Activated T-cell treated with anti-CD3 and anti-CD28 coated beads, Interleukin-2, amount 50 U/mL, for 72 hours (primary cell): ENCODE data around the gene OR13H1. TPM values are rescaled to one million over a fixed set of nuclear protein-coding genes. Genes with fewer than 3 reads are reported as not detected.
"Not testable (repeated sequence)": the region's sequence is repeated elsewhere in the genome, so short reads cannot be mapped to it uniquely, and the experiment has no call there.

ENCODE experiments used
- ATAC-seq, 2 donors: fragments of 150-1000 bp; cut with Tn5 transposase; replicated peaks in 1 of 2; 2 replicates each; pipeline ENCODE4 v1.10.0; 2021; ENCODE audit warnings: moderate library complexity in 2 of 2, mild to moderate bottlenecking in 1 of 2
- DNase-seq, 2 donors: peaks; one replicate each; pipeline ENCODE4 v3.0.0; 2021 to 2022; ENCODE audit warnings: mixed read lengths in 1 of 2
- H3K27ac Mint-ChIP-seq: one replicate; pipeline ENCODE4 v1.8.0; 2022; ENCODE audit warnings: mild to moderate bottlenecking, moderate library complexity, mixed read lengths
- H3K27me3 Mint-ChIP-seq: one replicate; pipeline ENCODE4 v1.8.0; 2022; ENCODE audit warnings: low read depth, mixed read lengths
- H3K36me3 Mint-ChIP-seq, 2 donors: one replicate each; pipeline ENCODE4 v1.8.0; 2022; ENCODE audit warnings: mixed read lengths in 2 of 2, mild to moderate bottlenecking in 1 of 2; ENCODE audit not compliant: insufficient read depth in 2 of 2
- H3K4me1 Mint-ChIP-seq: one replicate; pipeline ENCODE4 v1.8.0; 2022; ENCODE audit warnings: low read depth, mixed read lengths
- H3K4me3 Mint-ChIP-seq, 2 donors: one replicate each; pipeline ENCODE4 v1.8.0; 2022; ENCODE audit warnings: mild to moderate bottlenecking in 2 of 2, mixed read lengths in 2 of 2, moderate library complexity in 2 of 2
- H3K9me3 Mint-ChIP-seq, 2 donors: one replicate each; pipeline ENCODE4 v1.8.0; 2022; ENCODE audit warnings: mixed read lengths in 2 of 2
- total RNA-seq, 2 donors: library from RNA; stranded (reverse); gene quantifications; one replicate each; pipeline ENCODE4 v1.2.3, GENCODE V29; 2022

The OR13H1 gene, protein sequence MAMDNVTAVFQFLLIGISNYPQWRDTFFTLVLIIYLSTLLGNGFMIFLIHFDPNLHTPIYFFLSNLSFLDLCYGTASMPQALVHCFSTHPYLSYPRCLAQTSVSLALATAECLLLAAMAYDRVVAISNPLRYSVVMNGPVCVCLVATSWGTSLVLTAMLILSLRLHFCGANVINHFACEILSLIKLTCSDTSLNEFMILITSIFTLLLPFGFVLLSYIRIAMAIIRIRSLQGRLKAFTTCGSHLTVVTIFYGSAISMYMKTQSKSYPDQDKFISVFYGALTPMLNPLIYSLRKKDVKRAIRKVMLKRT
- not detected for total RNA-seq

DNA sequence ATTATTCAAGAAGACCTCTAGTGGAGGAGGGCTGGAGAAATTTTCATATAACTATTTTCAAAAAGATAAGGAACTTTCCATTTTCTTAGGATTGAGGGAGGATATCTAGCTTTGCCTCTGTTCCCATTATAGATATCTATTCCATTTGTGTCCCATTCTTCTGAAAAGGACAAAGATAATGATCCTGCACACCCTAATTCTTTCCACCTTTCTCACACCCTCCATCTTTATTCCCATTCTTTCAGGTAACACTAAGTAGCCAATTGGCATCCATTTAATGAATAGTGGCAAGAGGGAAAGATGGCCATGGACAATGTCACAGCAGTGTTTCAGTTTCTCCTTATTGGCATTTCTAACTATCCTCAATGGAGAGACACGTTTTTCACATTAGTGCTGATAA lies at the start of gene OR13H1:
OR13H1 (plus strand) TSS at position 301 of the 400 bp plus-strand sequence; CDS start at position 301, 0 bp downstream.
- Mint-ChIP-seq H3K27me3 (peaks cover 31% of the 10 kb centered on the region), H3K36me3 (no peaks in the 10 kb centered on the region), H3K4me3 (no peak within 1 kb of the TSS), H3K9me3 (no peaks in the 10 kb centered on the region), H3K27ac (no peak within 1 kb of the TSS), H3K4me1 (no peaks in the 10 kb centered on the region)
- no peak for DNase-seq
- ATAC-seq: no peak

DNA sequence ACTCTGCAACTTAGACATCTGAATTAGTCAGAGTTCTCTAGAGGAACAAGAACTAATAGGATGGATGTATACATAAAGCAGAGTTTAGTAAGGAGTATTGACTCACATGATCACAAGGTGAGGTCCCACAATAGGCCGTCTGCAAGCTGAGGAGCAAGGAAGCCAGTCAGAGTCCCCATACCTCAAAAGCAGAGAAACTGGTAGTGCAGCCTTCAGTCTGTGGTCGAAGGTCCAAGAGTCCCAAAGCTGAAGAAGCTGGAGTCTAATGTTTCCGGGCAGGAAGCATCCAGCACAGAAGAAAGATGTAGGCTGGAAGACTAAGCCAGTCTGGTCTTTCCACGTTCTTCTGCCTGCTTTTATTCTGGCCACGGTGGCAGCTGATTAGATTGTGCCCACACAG lies 42.3 kb upstream of the OR13H1 start:
- not testable (repeated sequence) for ATAC-seq, H3K4me3 Mint-ChIP-seq, H3K27ac Mint-ChIP-seq, H3K36me3 Mint-ChIP-seq, H3K4me1 Mint-ChIP-seq, DNase-seq, H3K9me3 Mint-ChIP-seq
- H3K27me3 Mint-ChIP-seq: peaks cover 16% of the 10 kb centered on the region

DNA sequence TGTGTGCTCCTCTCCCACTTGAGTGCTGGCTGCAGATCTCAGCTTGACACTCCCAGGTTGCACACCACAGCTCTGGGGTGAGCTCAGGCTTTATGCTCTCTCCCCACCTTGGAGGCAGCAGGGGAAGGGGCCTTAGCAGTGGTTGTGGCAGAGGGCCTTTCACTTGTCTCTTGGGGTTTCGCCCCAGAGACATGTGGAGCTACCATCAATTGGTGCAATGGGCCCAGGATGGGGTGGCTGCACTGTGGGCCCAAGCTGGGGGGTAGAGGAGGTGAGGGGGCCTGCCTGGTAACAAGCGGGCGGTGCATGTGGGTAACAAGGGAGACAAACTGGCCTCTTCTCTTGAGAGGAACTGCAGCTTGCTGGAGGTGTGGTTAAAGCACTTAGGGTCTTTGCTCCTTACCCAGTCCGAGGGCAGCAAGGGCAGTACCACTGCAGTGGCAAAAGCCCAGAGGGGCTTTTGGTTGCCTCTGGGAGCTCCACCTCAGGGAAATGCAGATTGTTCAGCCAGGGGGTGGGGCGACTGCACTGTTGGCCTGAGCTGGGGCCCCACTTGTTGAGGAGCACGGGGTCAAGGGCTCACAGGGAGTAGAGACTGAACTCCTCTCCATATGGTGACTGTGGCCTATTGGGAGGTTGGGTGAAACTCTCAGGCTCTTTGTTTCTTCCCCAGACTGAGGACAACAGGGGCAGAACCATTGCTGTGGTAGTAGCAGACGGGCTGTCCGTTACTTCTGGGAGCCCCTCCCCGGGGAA lies 30.5 kb upstream of the OR13H1 start:
- DNase-seq (no peak), ATAC-seq (no peak)
- peaks cover 41% of the 10 kb centered on the region for H3K27me3 Mint-ChIP-seq
- H3K27ac Mint-ChIP-seq: no peak overlapping the region
- H3K4me1 Mint-ChIP-seq: no peaks in the 10 kb centered on the region
- no peaks in the 10 kb centered on the region for H3K9me3 Mint-ChIP-seq
- H3K4me3 Mint-ChIP-seq: no peak overlapping the region
- no peaks in the 10 kb centered on the region for H3K36me3 Mint-ChIP-seq

DNA sequence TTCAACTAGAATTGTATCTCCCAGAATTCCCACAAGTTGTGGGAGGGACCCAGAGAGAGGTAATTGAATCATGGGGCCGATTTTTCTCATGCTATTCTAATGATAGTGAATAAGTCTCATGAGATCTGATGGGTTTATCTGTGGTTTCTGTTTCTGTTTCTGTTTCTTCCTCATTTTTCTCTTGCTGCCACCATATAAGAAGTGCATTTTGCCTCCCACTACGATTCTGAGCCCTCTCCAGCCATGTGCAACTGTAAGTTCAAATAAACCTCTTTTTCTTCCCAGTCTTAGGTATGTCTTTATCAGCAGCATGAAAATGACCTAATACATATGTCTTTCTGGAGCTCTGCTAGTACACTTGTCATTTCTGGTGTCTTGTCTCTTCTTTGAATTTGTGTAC lies 22.1 kb upstream of the OR13H1 start:
- Mint-ChIP-seq H3K4me3 (no peak overlapping the region), H3K27ac (no peak overlapping the region), H3K27me3 (peaks cover 39% of the 10 kb centered on the region), H3K9me3 (no peaks in the 10 kb centered on the region), H3K4me1 (no peaks in the 10 kb centered on the region), H3K36me3 (no peaks in the 10 kb centered on the region)
- ATAC-seq (no peak), DNase-seq (no peak)

DNA sequence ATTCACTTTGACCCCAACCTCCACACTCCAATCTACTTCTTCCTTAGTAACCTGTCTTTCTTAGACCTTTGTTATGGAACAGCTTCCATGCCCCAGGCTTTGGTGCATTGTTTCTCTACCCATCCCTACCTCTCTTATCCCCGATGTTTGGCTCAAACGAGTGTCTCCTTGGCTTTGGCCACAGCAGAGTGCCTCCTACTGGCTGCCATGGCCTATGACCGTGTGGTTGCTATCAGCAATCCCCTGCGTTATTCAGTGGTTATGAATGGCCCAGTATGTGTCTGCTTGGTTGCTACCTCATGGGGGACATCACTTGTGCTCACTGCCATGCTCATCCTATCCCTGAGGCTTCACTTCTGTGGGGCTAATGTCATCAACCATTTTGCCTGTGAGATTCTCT lies 344 bp downstream of the OR13H1 start:
- Mint-ChIP-seq H3K27ac (no peak overlapping the region), H3K4me1 (no peaks in the 10 kb centered on the region)
- ATAC-seq: no peak

DNA sequence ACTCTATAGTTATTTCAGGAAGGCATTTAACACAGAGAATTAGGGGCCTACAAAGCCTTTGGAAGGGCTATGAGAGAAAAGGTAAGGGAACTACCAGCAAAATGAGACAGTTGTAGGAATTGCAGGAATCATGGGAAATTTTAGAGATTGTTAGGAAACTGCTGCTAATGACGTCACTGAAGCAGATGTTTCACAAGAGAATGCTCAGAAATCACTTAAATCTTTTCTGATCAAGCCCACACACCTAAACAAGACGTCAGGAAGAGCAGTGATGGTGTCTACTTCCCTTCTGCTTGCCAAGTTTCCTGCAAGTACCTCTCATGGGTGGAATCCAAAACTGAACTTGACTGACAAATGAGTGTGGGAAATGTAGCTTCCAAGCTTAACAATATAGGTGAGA lies 5.1 kb downstream of the OR13H1 start:
- H3K4me3 Mint-ChIP-seq: no peak overlapping the region
- ATAC-seq (no peak), DNase-seq (no peak)
- no peaks in the 10 kb centered on the region for H3K4me1 Mint-ChIP-seq
- H3K36me3 Mint-ChIP-seq: no peaks in the 10 kb centered on the region
- H3K9me3 Mint-ChIP-seq: no peaks in the 10 kb centered on the region
- no peak overlapping the region for H3K27ac Mint-ChIP-seq
- H3K27me3 Mint-ChIP-seq: peaks cover 38% of the 10 kb centered on the region

More for the DNA sequence above, 344 bp downstream of the OR13H1 start:
- DNase-seq: no peak
- Mint-ChIP-seq H3K27me3 (peaks cover 31% of the 10 kb centered on the region), H3K36me3 (no peaks in the 10 kb centered on the region), H3K9me3 (no peaks in the 10 kb centered on the region), H3K4me3 (no peak overlapping the region)

DNA sequence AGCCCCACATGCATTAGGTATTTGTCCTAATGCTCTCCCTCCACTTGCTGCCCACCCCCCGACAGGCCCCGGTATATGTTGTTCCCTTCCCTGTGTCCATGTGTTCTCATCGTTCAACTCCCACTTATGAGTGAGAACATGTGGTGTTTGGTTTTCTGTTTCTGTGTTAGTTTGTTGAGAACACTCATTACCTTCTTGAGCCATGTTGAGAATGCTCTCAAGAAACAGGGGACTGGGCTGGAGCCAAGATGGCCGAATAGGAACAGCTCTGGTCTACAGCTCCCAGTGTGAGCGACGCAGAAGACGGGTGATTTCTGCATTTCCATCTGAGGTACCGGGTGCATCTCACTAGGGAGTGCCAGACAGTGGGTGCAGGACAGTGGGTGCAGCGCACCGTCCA lies 8.6 kb downstream of the OR13H1 start:
- DNase-seq, H3K36me3 Mint-ChIP-seq, H3K4me1 Mint-ChIP-seq: not testable (repeated sequence)

DNA sequence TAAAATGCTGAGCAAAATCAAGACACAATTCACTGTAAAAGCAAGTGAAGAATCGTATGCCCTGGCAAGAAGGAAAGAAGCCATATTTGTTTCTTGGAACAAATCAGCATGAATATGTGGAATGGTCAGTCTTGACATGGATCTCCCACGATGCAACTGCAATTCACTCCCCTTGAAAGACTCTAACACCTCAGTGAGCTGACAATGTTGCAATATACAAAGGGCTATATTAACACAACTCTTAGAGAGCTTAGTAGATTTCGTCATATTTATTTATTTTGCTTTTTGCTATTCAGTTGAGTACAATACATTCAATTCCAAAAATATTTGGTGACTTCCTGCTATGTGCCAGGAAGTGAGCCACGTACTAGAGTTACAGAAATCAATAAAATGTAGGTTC lies 14.7 kb downstream of the OR13H1 start:
- H3K4me3 Mint-ChIP-seq: no peak overlapping the region
- H3K9me3 Mint-ChIP-seq: no peaks in the 10 kb centered on the region
- no peaks in the 10 kb centered on the region for H3K4me1 Mint-ChIP-seq
- H3K27ac Mint-ChIP-seq: no peak overlapping the region
- ATAC-seq (no peak), DNase-seq (no peak)
- H3K36me3 Mint-ChIP-seq: no peaks in the 10 kb centered on the region
- H3K27me3 Mint-ChIP-seq: peaks cover 26% of the 10 kb centered on the region

More for the DNA sequence above, 8.6 kb downstream of the OR13H1 start:
- peaks cover 26% of the 10 kb centered on the region for H3K27me3 Mint-ChIP-seq
- not testable (repeated sequence) for H3K9me3 Mint-ChIP-seq, H3K4me3 Mint-ChIP-seq, ATAC-seq, H3K27ac Mint-ChIP-seq

DNA sequence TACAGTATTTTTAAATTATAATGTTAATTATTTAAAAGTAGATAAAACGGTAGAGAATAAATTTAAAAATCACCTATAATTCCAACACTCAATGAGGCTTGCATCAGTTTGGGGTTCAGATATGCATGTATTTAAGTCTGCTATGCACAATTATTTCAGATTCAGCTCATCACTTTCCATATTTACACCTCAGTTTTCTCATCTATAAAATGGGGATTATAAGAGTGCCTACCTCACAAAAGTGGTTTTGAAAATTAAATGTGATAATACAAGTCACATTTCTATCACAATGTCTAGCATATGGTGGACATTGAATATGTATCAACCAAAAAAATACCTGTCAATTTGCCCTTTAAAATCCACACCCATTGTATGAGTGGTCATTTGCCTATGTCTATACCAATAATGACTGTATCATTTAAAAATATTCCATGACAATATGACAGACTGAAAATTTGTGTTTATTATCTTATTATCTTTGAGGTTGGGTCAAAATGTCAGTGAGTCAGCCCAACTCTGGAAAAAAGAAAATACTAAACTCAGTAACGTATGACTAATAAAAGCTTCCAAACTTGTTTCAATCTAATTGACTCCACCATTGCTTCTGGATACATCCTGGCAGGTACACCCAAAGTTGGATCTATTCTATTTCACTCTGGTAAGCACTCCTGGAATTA lies 20.8 kb downstream of the OR13H1 start:
- Mint-ChIP-seq H3K4me1 (no peaks in the 10 kb centered on the region), H3K4me3 (no peak overlapping the region), H3K9me3 (no peaks in the 10 kb centered on the region), H3K27me3 (peaks cover 40% of the 10 kb centered on the region), H3K27ac (no peak overlapping the region), H3K36me3 (no peaks in the 10 kb centered on the region)
- no peak for ATAC-seq
- DNase-seq: no peak

DNA sequence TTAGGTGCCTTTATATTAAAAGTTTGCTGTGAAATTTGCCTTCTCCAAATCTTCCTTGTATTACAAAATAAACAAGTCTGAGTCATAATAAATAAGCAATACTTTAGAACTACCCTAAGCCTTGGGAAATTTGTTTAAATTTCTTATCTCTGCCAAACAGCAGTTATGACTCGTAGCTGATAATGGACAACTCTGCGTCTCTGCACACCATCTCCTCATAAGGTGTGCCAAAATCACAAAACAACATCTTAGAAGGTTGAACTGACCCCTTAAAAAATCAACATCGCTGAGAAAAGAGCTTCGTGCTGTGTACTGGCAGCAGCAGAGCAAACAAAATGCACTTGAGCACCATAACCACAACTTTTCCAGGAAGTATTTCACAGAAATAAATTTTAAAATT lies 22.0 kb downstream of the OR13H1 start:
- no peaks in the 10 kb centered on the region for H3K4me1 Mint-ChIP-seq
- ATAC-seq (no peak), DNase-seq (no peak)
- H3K27me3 Mint-ChIP-seq: peaks cover 31% of the 10 kb centered on the region
- H3K27ac Mint-ChIP-seq: no peak overlapping the region
- H3K36me3 Mint-ChIP-seq: no peaks in the 10 kb centered on the region
- no peak overlapping the region for H3K4me3 Mint-ChIP-seq
- H3K9me3 Mint-ChIP-seq: no peaks in the 10 kb centered on the region

DNA sequence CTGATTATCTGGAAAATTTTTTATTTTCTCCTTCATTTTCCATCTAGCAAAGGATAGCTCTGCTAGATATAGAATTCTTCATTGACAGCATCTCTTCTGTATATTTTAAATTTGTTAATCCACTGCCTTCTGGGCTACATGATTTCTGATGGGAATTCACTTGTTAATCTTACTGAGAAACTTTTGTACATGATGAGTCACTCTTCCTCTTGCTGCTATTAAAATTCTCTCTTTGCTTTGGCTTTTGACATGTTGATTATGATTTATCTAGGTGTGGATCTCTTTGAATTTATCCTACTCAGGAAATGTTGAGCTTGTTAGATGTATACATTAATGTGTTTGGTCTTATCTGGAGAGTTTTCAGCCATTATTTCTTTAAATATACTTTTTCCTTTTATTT lies 27.5 kb downstream of the OR13H1 start:
- no peaks in the 10 kb centered on the region for H3K36me3 Mint-ChIP-seq
- H3K9me3 Mint-ChIP-seq: no peaks in the 10 kb centered on the region
- no peak overlapping the region for H3K4me3 Mint-ChIP-seq
- H3K27me3 Mint-ChIP-seq: peaks cover 24% of the 10 kb centered on the region
- no peak overlapping the region for H3K27ac Mint-ChIP-seq
- DNase-seq (no peak), ATAC-seq (no peak)
- no peaks in the 10 kb centered on the region for H3K4me1 Mint-ChIP-seq

DNA sequence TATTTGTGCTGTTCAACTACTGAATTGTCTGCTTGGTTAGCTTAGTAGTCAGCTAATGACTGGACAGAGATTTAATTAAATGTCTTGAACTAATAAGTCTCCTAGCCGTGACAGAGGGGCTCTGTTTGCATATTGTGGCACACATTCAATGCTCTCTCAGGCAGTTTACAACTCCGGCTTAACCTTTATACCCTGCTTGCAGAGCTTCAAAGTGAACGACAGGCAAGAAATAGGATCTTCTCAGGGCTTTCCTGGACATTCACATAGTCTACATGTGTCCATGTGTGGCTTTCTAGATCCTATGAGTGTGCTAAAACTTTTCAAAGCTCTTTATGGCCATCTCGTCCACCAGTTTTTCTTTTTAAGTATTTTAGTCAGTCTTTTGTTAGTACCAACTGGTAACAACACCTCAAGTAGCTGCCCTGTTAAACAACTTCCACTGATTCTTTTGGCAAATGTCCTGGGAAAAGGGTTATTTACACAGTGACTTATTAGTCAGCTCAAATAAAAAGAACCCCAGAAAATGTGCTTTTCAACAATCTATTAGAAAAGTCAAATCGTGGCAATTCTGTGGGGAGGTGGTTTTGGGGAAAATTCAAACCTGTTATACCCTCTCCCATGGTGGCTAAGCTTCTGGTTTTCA lies 28.6 kb downstream of the OR13H1 start:
- Mint-ChIP-seq H3K4me3 (no peak overlapping the region), H3K27ac (no peak overlapping the region), H3K9me3 (no peaks in the 10 kb centered on the region), H3K27me3 (peaks cover 30% of the 10 kb centered on the region), H3K4me1 (no peaks in the 10 kb centered on the region), H3K36me3 (no peaks in the 10 kb centered on the region)
- no peak for DNase-seq
- ATAC-seq: no peak

DNA sequence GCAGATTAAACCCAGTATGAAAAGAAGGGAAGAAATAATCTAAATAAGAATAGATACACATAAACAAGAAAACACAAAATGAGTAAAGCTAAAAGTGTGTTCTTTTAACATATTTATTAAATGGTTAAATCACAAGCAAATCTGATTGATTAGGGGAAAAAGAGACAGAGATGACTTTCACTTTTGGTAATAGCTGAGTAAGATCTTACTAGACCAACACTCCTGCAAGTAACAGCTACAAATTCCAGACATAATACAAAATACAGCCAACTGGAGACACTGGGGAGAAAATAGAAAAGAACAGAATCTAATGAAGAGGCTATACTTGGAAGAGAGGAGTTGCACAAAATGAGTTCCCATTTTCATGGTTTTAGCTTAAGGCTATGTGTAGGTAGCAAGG lies 33.5 kb downstream of the OR13H1 start:
- no peaks in the 10 kb centered on the region for H3K36me3 Mint-ChIP-seq
- H3K4me3 Mint-ChIP-seq: no peak overlapping the region
- H3K27me3 Mint-ChIP-seq: peaks cover 34% of the 10 kb centered on the region

More for the DNA sequence above, 33.5 kb downstream of the OR13H1 start:
- no peak for ATAC-seq
- DNase-seq: no peak
- H3K9me3 Mint-ChIP-seq: no peaks in the 10 kb centered on the region
- H3K4me1 Mint-ChIP-seq: no peaks in the 10 kb centered on the region
- no peak overlapping the region for H3K27ac Mint-ChIP-seq
